ENCODE data around the gene RAB3D. TPM values are rescaled to one million over a fixed set of nuclear protein-coding genes. Genes with fewer than 3 reads are reported as not detected.
"Not testable (repeated sequence)": the region's sequence is repeated elsewhere in the genome, so short reads cannot be mapped to it uniquely, and the experiment has no call there.

Gene RAB3D
- polyA plus RNA-seq, 1 experiment: 12.0 TPM

DNA sequence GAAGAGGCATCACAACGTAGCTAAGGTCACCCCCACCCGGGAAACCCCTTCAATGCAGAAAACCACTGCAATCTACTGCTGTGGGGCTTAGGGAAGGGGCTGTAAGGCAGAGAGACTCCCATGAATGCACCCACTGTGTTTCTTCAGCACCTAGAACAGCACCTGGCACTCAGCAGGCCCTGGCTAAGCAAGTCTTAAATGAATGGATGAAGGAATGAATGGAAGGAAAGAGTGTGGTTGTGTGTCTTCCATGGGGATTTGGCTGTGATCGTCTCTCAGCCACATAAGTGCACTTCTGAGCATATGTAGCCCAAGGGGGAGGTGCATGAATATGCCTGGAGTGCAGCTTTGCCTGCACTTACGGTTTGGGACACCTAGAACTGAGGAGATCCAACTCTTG is 9.7 kb upstream of the RAB3D start:
- H3K27me3 ChIP-seq (ENCODE audit: control insufficient read depth, insufficient read depth, low read length): no peaks in the 10 kb centered on the region
- no peak overlapping the region for H3K4me3 ChIP-seq (ENCODE audit: low read depth, low read length)
- no peak for TF ChIP-seq CTCF (IDR thresholded peaks at IDR 0.05; ENCODE audit: insufficient read depth, low read depth, low read length)
- CTCF ChIA-PET: no interaction called here
- POLR2A ChIA-PET: no interaction called here
- H3K36me3 ChIP-seq (ENCODE audit: control insufficient read depth, insufficient read depth, low read length): no peaks in the 10 kb centered on the region
- DNase-seq (ENCODE audit: low read depth): no peak

DNA sequence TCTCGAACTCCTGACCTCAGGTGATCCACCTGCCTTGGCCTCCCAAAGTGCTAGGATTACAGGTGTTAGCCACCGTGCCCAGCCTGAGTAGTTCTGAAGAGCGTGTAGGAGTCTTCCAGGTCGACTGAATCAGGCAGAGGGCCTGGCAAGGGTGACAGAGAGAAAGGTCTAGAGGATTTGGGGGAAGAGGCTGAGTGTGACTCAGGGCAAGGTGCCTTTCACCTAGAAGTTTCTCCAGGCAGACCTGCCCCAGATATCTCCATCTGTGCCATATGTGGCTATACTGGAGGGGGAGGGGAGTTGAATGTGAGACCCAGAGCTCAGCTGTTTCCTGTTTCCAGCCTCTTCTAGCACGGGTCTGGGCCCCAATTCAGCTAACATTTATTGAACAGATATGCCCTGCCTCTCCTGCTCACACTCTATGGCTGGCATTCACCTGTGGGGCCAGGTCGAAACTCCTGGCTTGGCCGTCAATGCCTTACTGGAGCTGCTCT is 8.1 kb upstream of the RAB3D start:
- Histone ChIP-seq H3K27me3 (ENCODE audit: control insufficient read depth, insufficient read depth, low read length) (no peaks in the 10 kb centered on the region), H3K36me3 (ENCODE audit: control insufficient read depth, insufficient read depth, low read length) (peaks cover 2% of the 10 kb centered on the region; the same call in 1 of the 2 replicates), H3K4me3 (ENCODE audit: low read depth, low read length) (no peak overlapping the region)
- ChIA-PET CTCF (no interaction called here), POLR2A (no interaction called here)
- TF ChIP-seq CTCF (IDR thresholded peaks at IDR 0.05; ENCODE audit: insufficient read depth, low read depth, low read length): no peak
- no peak for DNase-seq (ENCODE audit: low read depth)

- no peaks in the 10 kb centered on the region for H3K27me3 ChIP-seq (ENCODE audit: control insufficient read depth, insufficient read depth, low read length)
- ChIA-PET POLR2A (interaction anchor here (0.5 to 0.6 kb wide), 4 partner anchors 53 to 1745 kb away, joined by 4 to 12 read pairs (median 8); partner anchors contain the start of gene CNN1), CTCF (interaction anchor here (0.6 to 1.5 kb wide), 7 partner anchors 35 to 137 kb away, joined by 3 to 11 read pairs (median 4); partner anchors contain the start of gene ODAD3)
- no peak; the same call in 1 of the 2 replicates for TF ChIP-seq CTCF (IDR thresholded peaks at IDR 0.05; ENCODE audit: insufficient read depth, low read depth, low read length)
- H3K36me3 ChIP-seq (ENCODE audit: control insufficient read depth, insufficient read depth, low read length): peaks cover 2% of the 10 kb centered on the region; the same call in 1 of the 2 replicates
- DNase-seq (ENCODE audit: low read depth): peak; percentile 96
- H3K4me3 ChIP-seq (ENCODE audit: low read depth, low read length): peak within 1 kb of the TSS; percentile 69
Measured at GRCh38 chr19:11346104-11346940, 6.9 kb upstream of the RAB3D start, which contains the start of the genes CCDC159 and TMEM205. TSS of gene CCDC159 (plus strand) at chr19:11346519. CDS start at chr19:11346607, 88 bp downstream. TSS of gene TMEM205 (minus strand) at chr19:11346268. CDS start at chr19:11345619, 649 bp downstream.

DNA sequence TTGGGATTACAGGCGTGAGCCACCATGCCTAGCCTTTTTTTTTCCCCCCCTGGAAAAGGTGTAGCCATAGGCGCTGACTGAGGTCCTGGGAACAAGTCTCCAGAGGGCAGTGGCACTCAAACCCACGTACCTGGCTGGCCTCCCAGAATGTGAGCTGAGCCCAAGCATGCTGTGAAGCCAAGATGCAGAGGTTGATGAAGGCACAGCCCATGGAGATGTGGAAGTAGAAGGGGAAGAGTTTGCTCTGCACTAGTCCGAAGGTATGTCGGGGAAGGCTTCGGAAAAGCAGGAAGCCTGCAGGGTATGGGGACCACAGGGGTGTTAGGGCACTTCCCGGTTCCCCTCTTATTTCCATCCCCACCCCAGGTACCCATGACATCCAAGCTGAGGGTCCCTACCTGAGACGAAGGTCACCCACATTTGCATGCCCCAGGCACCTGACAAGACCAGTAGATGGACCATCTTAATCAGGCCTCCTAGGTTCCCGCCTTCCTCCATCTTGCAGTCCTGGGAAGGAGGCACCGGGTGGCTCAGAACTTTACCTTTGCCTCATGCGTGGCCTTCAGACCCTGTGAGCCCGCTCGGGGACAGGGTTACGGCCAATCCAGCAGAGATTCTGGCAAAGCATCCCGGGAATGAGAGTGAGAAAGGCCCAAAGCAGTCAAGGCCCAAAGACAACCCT is 5.8 kb upstream of the RAB3D start:
- H3K36me3 ChIP-seq (ENCODE audit: control insufficient read depth, insufficient read depth, low read length): peaks cover 2% of the 10 kb centered on the region; the same call in 1 of the 2 replicates
- TF ChIP-seq CTCF (IDR thresholded peaks at IDR 0.05; ENCODE audit: insufficient read depth, low read depth, low read length): no peak
- ChIA-PET CTCF (no interaction called here), POLR2A (no interaction called here)
- no peaks in the 10 kb centered on the region for H3K27me3 ChIP-seq (ENCODE audit: control insufficient read depth, insufficient read depth, low read length)
- DNase-seq (ENCODE audit: low read depth): no peak
- H3K4me3 ChIP-seq (ENCODE audit: low read depth, low read length): peak overlapping the region; percentile 69

DNA sequence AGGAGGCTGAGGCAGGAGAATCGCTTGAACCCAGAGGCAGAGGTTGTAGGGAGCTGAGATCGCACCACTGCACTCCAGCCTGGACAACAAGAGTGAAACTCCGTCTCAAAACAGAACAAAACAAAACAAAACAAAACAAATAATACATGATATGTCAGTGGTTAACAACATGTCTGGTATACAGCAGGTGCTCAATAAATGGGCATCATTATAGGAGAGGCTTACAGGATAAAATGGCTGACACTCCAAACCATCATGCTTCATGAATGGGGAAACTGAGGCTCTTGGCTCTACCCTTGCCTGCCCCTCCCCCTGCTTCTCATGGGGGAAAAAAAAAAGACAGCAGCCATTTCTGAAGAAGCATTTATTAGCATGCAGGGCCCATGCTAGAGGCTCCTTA is 3.0 kb upstream of the RAB3D start:
- peaks cover 2% of the 10 kb centered on the region; the same call in 1 of the 2 replicates for H3K36me3 ChIP-seq (ENCODE audit: control insufficient read depth, insufficient read depth, low read length)
- no peak for DNase-seq (ENCODE audit: low read depth)
- ChIA-PET POLR2A (no interaction called here), CTCF (no interaction called here)
- no peaks in the 10 kb centered on the region for H3K27me3 ChIP-seq (ENCODE audit: control insufficient read depth, insufficient read depth, low read length)
- H3K4me3 ChIP-seq (ENCODE audit: low read depth, low read length): no peak overlapping the region
- TF ChIP-seq CTCF (IDR thresholded peaks at IDR 0.05; ENCODE audit: insufficient read depth, low read depth, low read length): no peak

GRCh38 chr19:11340099-11340467 is 626 bp upstream of the RAB3D start:
- H3K27me3 ChIP-seq (ENCODE audit: control insufficient read depth, insufficient read depth, low read length); POLR2A ChIA-PET; H3K4me3 ChIP-seq (ENCODE audit: low read depth, low read length); DNase-seq (ENCODE audit: low read depth); H3K36me3 ChIP-seq (ENCODE audit: control insufficient read depth, insufficient read depth, low read length): not testable (repeated sequence)
- CTCF ChIA-PET: interaction anchor here (1.1 to 2.2 kb wide), 4 partner anchors 15 to 142 kb away, joined by 4 to 10 read pairs (median 5); no protein-coding TSS in a partner anchor

All from BJ (cell line).